Cardiac septum (tissue), 1 donor: ENCODE results near the gene FGD3. TPM values are rescaled to one million over a fixed set of nuclear protein-coding genes. Genes with fewer than 3 reads are reported as not detected.

ENCODE experiments used
- DNase-seq: peaks from one replicate; pipeline ENCODE4 v3.0.0-alpha.2; 2020; ENCODE audit warnings: low spot score
- intact Hi-C: fragments of 100-400 bp; cut with DNase I; formaldehyde crosslinking; loops from one replicate; pipeline ENCODE4 v1.14.0; 2022
- total RNA-seq: library from RNA; stranded (reverse); fragmentation: NEBNext Ultra II Directional; extraction: Animal tissue kit (Norgen Biotek cat#: 25700); gene quantifications from one replicate; pipeline ENCODE4 v1.2.1, GENCODE V29; 2021
- donor health status: DM: no; HTN: no; CAD: no.

Gene FGD3
- total RNA-seq, 1 donor from 2014 or later = 2.6 TPM

- intact Hi-C loops = no loop called here
- DNase-seq = no peak
Measured at GRCh38 chr9:93041108-93041802, 93.9 kb downstream of the FGD3 start.

GRCh38 chr9:93043122-93043521 is 95.8 kb downstream of the FGD3 start:
- no peak for DNase-seq
- intact Hi-C loops = no loop called here

- intact Hi-C loops = no loop called here
- no peak for DNase-seq
Measured at GRCh38 chr9:93045521-93045920, 98.2 kb downstream of the FGD3 start.

DNA sequence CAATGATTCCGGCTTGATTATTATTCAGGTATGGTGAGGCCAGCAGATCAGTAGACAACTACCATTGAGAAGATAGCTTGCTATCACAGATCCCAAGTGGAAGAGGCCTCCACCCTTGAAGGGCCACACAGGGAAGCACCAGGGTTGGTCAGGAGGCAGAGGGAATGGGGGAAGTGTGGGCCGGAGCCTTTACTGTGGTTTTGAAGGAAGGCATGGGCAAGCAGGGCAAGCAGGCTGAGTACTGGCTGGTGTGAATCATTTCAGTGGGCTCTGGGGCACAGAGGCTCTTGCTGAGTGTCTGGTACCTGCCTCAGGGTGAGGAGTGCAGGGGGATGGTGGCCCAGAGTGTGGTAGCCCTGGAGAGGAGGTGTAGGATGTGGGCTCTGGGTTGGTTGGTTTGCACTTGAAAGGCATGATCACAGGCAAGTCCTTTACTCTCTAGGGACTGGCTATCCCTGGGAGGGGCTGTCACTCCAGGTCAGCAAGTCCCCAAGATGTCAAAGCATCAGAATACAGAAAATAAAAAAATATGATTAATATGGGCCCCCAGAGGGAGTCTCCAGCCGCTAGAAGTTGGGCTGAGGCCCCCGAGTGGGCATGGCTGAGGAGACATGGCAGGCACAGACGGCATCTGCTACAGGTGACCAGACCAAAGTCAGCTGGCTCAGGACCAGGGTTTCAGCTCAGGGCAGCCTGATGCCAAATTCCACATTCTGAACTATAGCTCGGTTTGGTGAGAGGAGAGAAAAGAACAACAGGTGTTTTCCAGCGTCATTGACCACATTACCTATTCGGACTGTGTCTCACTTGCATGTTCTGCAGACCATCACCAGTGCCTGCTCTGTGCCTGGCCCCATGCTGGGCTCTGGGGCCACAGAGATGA is 101.5 kb downstream of the FGD3 start:
- intact Hi-C loops = no loop called here
- no peak for DNase-seq

DNA sequence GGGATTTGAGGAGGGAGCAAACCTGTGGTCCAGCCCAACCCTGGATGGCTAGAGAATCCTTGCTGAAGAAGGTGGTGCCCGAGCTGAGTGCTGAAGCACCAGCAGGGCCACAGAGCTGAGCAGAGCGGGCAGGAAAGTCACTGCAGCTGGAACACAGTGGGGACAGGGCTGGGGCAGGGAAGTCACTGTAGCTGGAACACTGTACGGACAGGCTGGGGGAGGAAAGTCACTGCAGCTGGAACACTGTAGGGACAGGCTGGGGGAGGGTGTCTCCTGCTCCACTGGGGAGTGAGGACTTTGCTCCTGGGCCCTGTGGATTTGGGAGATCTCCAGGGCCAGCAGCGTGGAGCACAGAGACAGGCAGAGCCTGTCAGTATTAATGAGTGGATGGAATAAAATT is 102.2 kb downstream of the FGD3 start:
- intact Hi-C loops = no loop called here
- no peak for DNase-seq

DNA sequence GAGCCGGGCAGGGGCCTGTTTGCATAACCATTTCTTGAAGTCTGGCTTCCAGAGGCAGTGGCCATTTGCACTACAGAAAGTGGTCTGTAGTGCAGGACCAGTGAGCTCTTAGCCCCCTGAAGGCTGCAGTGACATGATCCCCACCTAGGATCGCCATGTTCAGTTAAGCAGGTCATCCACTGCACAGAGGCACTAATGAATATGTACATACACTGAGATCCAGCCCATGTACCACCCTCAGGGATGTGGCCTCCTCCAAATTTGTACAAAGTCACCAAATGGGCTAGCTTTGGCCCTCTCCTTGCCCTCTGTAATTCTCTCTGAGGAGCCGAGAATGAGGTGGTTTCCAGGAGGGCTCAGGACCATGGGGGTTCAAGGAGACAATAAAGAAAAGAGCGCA is 102.9 kb downstream of the FGD3 start:
- intact Hi-C loops = no loop called here
- DNase-seq = no peak

- intact Hi-C loops = no loop called here
Measured at GRCh38 chr9:93051680-93052089, 104.4 kb downstream of the FGD3 start.

DNA sequence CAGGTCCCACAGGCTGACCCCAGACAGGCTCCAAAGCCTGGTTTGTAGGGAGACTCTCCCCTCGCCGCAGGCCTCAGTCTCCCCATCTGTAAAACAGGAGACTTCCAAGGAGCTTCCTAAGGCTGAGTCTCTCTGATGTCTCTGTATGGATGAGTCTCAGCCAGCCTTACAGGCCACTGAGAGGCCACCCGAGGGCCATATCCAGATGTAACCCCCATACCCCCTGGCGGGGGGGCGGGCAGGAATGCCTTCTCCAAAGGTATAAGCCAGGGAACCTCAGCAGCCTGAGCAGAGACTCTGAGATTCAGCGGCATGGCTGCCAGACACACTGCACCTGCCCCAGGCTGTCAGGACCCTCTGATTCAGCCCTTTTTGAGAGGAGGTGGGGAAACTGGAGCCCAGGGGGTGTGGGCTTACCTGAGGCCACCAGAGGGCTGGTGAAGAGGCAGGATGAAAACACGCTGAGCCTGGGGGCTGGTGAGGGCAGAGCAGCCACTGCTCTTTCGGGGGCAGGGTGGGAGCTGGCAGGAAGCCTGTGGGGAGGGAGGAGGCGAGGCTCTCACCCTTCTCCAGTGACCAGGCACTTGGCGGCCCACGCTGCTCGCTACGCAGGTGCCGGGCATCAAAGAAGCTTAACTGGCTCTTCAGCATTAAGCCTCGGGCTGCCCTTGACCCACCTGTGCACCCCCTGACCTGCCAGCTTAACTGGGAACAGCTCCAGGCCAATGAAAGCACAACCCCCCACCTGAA is 105.6 kb downstream of the FGD3 start:
- intact Hi-C loops = no loop called here
- no peak for DNase-seq

More at GRCh38 chr9:93051680-93052089, 104.4 kb downstream of the FGD3 start:
- DNase-seq = no peak

GRCh38 chr9:93053781-93054331 is 106.5 kb downstream of the FGD3 start:
- intact Hi-C loops = no loop called here
- DNase-seq = no peak

- no peak for DNase-seq
Measured at GRCh38 chr9:93054758-93055704, 107.7 kb downstream of the FGD3 start.

GRCh38 chr9:93057042-93057702 is 109.8 kb downstream of the FGD3 start:
- DNase-seq = no peak
- intact Hi-C loops = no loop called here

More at GRCh38 chr9:93054758-93055704, 107.7 kb downstream of the FGD3 start:
- intact Hi-C loops = no loop called here

GRCh38 chr9:93057703-93058354 is 110.5 kb downstream of the FGD3 start:
- intact Hi-C loops = no loop called here
- no peak for DNase-seq

- intact Hi-C loops = no loop called here
Measured at GRCh38 chr9:93058355-93059010, 111.2 kb downstream of the FGD3 start, which contains the start of gene SUSD3. TSS of gene SUSD3 (plus strand) at chr9:93058701. CDS start at chr9:93058743, 42 bp downstream.

DNA sequence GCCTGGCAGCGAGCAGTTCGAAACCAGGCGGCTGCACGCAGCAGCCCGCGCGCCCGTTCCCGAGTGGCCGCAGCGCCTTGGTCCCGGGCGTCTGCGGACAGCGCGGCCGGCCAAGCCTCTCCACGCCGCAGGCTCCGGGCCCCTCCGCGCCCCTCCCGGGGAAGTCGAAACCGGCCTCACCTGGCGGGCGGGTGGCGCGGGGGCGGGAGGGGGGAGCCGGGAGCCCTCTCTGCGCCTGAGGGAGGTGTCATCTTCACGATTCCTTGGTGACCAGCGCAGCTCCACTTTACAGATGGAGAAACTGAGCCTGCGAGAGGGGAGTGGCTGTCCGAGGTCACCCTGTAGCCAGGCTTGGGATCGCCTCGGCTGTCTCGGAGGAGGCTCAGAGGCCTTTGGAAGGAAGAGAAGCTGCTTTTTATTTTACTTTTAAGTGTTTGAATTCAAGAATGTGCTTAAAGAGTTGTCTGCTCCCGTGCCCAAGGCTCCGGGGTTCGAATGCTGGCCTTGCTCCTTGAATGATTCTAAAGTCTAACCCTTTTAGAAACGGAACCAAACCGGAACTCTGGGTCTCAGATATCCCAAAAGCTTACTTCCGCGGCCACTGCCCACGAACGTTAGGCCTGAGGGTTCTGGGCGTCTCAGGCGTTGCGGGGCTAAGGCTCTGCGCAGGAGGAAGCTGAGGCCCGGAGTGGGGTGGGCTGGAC is 111.8 kb downstream of the FGD3 start:
- intact Hi-C loops = no loop called here
- no peak for DNase-seq

More at GRCh38 chr9:93058355-93059010, 111.2 kb downstream of the FGD3 start, which contains the start of gene SUSD3:
- DNase-seq = no peak

DNA sequence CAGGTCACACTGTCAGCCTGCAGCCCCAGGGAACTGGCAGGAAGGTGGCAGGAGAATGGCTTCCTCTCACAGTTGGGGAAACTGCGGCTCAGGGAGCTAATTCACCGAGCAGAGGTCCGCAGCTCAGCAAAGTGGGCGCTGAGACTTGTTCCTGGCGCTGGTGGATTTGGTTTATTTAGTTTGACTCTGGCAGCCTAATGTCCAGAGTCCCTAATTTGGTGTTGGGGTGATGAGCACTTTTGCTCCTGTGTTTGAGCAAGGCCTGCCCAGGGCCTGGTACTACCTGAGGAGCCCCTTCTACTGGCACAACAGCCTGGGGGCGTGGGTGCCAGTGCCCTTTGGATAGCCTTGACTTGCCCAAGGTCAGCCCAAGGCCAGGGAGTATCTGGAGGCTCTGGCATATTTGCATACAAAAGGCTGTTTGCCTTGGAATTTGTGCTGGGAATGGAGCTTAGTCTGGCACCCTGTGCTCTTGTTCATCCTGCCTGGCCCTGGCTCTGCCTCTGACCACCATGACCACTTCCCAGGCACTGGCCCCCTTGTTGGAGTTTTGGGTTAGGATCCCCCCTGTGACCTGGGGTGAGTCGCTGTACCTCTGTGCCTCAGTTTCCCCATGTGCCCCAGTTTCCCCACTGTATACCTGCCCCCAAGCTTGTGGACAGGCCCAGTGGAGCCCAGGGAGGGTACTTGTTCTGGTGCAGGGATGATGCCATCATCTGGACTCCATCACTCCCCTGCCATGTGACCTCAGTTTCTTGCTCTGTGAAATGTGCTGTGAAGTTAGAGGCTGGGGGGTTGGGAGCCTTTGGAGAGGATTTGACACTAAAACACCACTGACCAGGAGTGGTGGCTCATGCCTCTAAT is 112.6 kb downstream of the FGD3 start:
- intact Hi-C loops = no loop called here
- DNase-seq = no peak
